ENCODE results near the gene TPSG1. TPM values are rescaled to one million over a fixed set of nuclear protein-coding genes. Genes with fewer than 3 reads are reported as not detected.

The TPSG1 gene
- total and polyA plus RNA-seq, 10 donors, result 0.46 TPM; not detected in 9

DNA sequence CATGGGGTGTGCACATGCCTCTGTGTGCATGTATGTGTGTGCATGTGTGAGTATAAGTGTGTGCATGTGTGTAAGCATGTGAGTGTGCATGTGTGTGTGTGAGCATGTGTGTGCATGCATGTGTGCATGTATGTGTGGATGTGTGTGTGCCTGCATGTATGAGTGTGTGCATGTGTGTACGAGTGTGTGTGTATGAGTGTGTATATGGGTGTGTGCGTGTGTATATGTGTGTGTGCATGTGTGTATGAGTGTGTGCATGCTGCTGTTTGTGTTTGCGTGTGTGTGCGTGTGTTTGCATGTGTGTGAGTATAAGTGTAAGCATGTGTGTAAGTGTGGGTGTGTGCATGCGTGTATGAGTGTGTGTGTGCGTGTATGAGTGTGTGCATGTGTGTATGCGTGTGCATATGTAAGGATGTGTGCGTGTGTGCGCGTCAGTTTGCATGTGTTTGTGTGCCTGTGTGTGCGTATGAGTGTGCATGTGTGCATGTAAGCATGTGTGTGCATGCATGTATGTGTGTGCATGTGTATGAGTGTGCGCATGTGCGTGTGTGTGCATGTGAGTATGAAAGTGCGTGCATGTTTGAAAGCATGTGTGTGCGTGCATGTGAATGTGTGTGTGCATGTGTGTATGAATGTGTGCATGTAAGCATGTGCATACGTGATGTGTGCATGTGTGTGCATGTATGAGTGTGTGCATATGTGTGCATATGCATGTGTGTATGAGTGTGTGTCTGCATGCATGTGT lies 39.4 kb upstream of the TPSG1 start:
- peaks cover 0 to 12% (median 4%) of the 10 kb centered on the region in 6 donors for H3K4me1 ChIP-seq
- peaks cover 0 to 56% (median 37%) of the 10 kb centered on the region in 7 donors for H3K27me3 ChIP-seq (replicated peaks in 1 of 7)
- 76 to 99% (median 95%) methylated on average over 16 of the region's 16 CpGs for WGBS, 5 donors
- H3K36me3 ChIP-seq, result no peaks in the 10 kb centered on the region
- no peaks in the 10 kb centered on the region for H3K9me3 ChIP-seq
- no peak overlapping the region for H3K4me3 ChIP-seq
- TF ChIP-seq POLR2A (IDR thresholded peaks at IDR 0.05), result no peak
- no peak overlapping the region for H3K27ac ChIP-seq
- intact Hi-C loops (cut with DNase I; ENCODE audit: low total_unique reads), result no loop called here
- no peak for DNase-seq

DNA sequence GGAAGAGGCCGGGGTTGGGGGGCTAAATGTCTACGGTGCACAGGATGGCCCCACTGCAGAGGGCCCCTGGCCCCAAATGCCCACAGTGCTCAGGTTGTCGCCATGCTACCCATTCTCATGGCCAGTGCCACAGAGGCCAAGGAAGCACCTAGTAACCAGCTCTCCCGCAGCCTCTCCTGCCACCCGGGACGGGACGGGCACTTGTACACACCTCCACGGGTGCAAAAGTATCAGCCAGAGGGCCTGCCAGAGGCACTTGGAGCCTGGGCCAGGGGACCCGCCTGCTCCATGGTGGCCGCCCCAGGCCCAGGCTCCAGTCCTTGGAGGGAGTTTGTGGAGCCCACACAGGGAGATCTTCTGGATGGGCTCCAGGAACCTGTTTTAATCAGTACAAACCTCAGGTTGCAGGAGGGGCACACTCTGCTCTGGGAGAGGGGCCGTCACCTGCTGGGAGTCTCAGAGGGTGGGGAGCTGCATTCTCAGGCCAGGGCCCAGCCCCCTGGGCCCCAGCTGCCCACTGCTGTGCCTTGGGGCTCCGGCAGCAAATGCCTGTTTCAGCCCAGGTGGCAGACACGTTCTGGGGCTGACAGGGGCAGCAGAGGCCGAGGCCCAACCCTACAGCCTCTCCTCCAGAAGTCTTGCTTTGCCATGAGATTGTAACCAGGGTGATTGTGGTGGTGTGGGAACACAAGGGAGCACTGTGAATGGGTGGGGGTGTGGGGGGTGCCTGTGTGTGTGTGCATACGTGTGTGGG lies 38.7 kb upstream of the TPSG1 start:
- no peak for DNase-seq
- H3K27ac ChIP-seq, result no peak overlapping the region
- H3K4me3 ChIP-seq, result no peak overlapping the region
- peaks cover 0 to 56% (median 45%) of the 10 kb centered on the region in 7 donors for H3K27me3 ChIP-seq (replicated peaks in 1 of 7)
- H3K4me1 ChIP-seq, result peaks cover 0 to 20% (median 9%) of the 10 kb centered on the region in 6 donors
- TF ChIP-seq POLR2AphosphoS5 (IDR thresholded peaks at IDR 0.05) (no peak), POLR2A (IDR thresholded peaks at IDR 0.05) (no peak)
- TF ChIP-seq, protein P1, sequence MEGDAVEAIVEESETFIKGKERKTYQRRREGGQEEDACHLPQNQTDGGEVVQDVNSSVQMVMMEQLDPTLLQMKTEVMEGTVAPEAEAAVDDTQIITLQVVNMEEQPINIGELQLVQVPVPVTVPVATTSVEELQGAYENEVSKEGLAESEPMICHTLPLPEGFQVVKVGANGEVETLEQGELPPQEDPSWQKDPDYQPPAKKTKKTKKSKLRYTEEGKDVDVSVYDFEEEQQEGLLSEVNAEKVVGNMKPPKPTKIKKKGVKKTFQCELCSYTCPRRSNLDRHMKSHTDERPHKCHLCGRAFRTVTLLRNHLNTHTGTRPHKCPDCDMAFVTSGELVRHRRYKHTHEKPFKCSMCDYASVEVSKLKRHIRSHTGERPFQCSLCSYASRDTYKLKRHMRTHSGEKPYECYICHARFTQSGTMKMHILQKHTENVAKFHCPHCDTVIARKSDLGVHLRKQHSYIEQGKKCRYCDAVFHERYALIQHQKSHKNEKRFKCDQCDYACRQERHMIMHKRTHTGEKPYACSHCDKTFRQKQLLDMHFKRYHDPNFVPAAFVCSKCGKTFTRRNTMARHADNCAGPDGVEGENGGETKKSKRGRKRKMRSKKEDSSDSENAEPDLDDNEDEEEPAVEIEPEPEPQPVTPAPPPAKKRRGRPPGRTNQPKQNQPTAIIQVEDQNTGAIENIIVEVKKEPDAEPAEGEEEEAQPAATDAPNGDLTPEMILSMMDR (IDR thresholded peaks at IDR 0.05 in 8 of 11, conservative IDR thresholded peaks at IDR 0.05 in 3 of 11), result no peak
- WGBS, 5 donors, result 78 to 89% (median 82%) methylated on average over 6 to 15 of the region's 15 CpGs
- H3K36me3 ChIP-seq, result no peaks in the 10 kb centered on the region
- intact Hi-C loops (cut with DNase I; ENCODE audit: low total_unique reads), result no loop called here
- no peaks in the 10 kb centered on the region for H3K9me3 ChIP-seq

DNA sequence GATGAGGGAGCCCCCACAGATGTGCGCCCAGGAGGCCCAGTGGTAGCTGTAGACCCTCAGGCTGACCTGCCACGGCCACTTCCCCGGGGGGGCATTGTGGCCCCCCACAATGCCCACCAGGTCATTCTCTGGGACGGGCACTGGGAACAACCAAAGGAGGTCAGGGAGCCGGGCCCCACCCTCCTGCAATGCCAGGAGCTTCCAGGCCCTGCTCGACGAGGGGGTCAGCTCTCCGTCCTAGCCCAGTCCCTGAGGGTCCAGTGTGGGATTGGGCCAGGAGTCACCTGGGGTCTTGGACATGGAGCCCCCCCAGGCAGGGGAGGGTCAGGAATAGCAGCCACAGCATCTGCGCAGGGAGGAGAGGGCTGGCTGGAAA lies 37.8 kb upstream of the TPSG1 start:
- intact Hi-C loops (cut with DNase I; ENCODE audit: low total_unique reads), result no loop called here
- H3K4me1 ChIP-seq, result peaks cover 0 to 20% (median 9%) of the 10 kb centered on the region in 6 donors
- WGBS, 5 donors, result 65 to 86% (median 81%) methylated on average over 5 to 9 of the region's 9 CpGs
- no peak for DNase-seq
- no peaks in the 10 kb centered on the region for H3K9me3 ChIP-seq
- no peaks in the 10 kb centered on the region for H3K36me3 ChIP-seq
- H3K27ac ChIP-seq, result no peak overlapping the region
- peaks cover 0 to 62% (median 50%) of the 10 kb centered on the region in 7 donors for H3K27me3 ChIP-seq (replicated peaks in 1 of 7)
- no peak overlapping the region for H3K4me3 ChIP-seq
- TF ChIP-seq POLR2AphosphoS5 (IDR thresholded peaks at IDR 0.05), result no peak
- no peak for TF ChIP-seq POLR2A (IDR thresholded peaks at IDR 0.05)
- TF ChIP-seq, protein P1 (IDR thresholded peaks at IDR 0.05 in 8 of 11, conservative IDR thresholded peaks at IDR 0.05 in 3 of 11), result no peak

DNA sequence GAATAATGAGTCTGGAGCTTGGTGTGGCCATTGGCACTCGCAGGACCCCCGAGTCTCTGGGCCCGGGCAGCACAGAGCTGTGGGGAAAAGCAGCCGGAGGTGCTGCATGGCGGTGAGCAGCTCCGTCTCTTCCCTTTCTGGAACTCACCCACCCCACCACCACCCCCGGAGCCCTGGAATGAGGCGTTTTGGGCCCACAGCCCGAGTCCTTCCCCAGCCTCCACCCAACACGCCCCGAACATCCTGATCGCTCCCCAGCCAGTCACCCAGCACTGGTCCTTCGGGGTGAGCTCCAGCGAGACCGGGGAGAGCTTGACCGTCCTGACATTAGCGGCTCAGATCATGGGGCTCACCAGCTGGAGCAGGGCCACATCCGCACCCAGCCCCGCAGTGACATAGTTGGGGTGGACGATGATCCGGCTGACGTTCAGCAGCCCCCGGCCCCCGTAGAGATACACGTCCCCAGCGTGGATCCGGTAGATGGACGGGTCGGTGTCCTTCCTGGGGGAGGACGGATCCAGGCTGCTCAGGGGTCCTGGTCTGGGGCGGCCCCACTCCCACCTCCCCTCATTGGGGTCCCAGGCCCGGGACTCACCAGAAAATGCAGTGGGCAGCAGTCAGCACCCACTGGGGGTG lies 37.3 kb upstream of the TPSG1 start:
- H3K4me1 ChIP-seq, result peaks cover 0 to 20% (median 9%) of the 10 kb centered on the region in 6 donors
- H3K27me3 ChIP-seq (replicated peaks in 1 of 7), result peaks cover 0 to 67% (median 50%) of the 10 kb centered on the region in 7 donors
- TF ChIP-seq, protein P1 (IDR thresholded peaks at IDR 0.05 in 8 of 11, conservative IDR thresholded peaks at IDR 0.05 in 3 of 11), result no peak
- TF ChIP-seq POLR2A (IDR thresholded peaks at IDR 0.05) (no peak), POLR2AphosphoS5 (IDR thresholded peaks at IDR 0.05) (no peak)
- 83 to 90% (median 88%) methylated on average over 19 to 32 of the region's 32 CpGs for WGBS, 5 donors
- no peak for DNase-seq
- intact Hi-C loops (cut with DNase I; ENCODE audit: low total_unique reads), result no loop called here
- H3K9me3 ChIP-seq, result no peaks in the 10 kb centered on the region
- no peak overlapping the region for H3K4me3 ChIP-seq
- no peaks in the 10 kb centered on the region for H3K36me3 ChIP-seq
- H3K27ac ChIP-seq, result no peak overlapping the region
